Esophagus mucosa (tissue), 1 donor: Measurements from ENCODE around the gene HSPA2. TPM values are rescaled to one million over a fixed set of nuclear protein-coding genes. Genes with fewer than 3 reads are reported as not detected.
"Not testable (repeated sequence)": the region's sequence is repeated elsewhere in the genome, so short reads cannot be mapped to it uniquely, and the experiment has no call there.

Source experiments
- ATAC-seq: fragments of 200-7000 bp; cut with Tn5 transposase; one replicate; pipeline ENCODE4 v1.9.1; 2020
- total RNA-seq: library from RNA; stranded (reverse); gene quantifications from one replicate; pipeline ENCODE4 v1.2.4, GENCODE V29; 2023
- donor health status: DM: yes; HTN: yes; CAD: no.

Gene HSPA2
- total RNA-seq, 1 donor from 2014 or later, result 14.0 TPM

DNA sequence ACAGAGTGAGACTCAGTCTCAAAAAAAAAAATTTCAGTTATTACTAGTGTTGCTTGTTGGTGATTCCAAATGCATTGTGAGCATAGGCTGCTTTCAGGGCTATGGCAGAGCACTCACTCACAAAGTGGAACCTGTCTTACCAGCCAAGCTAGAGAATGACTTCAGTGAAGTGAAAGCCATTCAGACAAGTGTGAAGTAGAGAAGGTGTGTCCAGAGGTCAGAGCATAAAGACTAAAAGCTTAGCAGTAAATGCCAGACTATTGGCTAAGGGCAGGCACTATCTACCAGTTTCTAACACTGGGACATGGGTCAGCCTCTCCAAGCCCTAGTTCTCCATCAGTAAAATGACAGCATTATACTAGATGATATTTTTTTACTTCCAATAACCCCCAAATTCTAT is 21.9 kb downstream of the HSPA2 start:
- peak; percentile 97 for ATAC-seq

DNA sequence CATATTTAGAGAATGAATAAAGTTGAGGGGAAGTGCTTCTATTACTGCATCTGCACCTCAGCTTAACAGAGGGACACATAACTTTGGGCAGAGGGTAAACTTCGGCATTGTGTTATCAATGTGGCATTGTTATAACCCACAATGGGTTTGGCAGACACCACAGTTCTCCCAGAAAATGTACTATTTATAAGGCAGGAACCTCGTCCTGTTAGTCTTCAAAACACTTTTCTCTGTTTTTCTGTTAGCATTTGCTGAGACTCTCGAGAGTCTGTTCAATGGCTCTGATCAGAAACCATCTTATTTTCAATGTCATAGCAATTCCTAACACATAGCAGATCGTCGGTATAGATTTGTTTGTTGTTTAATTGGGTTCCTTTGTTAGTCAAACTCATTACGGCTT is 23.2 kb downstream of the HSPA2 start:
- ATAC-seq, result no peak

DNA sequence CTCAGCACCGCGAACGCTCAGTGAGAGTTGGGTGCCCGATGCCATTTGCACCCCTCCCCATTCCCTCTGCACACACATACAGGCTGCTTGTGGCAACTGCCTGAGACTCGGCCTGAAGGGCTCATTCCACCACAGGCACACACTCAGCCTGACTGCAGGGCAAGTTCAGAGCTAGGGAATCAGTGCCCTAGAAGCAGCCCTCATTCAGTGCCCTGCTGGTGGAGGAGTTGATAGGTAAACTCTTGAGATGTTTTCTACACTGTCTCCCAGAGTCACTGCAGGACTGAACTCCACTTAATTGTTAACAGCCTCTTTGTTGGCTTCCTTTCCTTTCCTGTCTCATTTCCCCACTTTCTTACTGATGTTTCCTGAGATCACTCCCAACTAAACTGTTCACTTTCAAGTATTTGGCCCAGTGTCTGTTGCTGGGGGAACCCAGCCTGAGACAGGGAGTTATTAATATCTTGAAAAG is 26.1 kb downstream of the HSPA2 start:
- ATAC-seq, result no peak

DNA sequence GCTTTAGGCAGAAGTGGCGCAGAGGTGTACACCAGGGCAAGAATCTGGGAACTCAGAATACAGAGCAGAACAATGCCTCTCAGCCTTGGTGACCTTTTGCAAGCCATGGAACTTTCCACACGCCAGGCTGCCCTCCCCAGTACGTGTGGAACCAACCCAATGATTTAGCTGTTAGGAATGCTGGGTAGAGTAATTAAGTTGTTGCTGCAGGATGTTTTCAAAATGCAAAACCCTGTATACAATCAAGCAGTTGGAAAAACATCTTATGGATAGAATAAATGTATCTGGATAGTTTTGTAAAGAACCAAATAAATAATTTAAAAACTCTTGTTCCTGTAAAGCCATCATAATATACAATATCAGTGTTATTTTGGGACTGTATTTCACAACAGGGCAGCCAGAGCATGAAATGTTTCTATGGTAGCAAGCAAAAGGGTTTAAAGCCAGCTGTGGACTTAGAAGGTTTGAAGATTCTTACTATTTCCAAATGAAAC is 28.6 kb downstream of the HSPA2 start:
- peak; percentile 92 for ATAC-seq

DNA sequence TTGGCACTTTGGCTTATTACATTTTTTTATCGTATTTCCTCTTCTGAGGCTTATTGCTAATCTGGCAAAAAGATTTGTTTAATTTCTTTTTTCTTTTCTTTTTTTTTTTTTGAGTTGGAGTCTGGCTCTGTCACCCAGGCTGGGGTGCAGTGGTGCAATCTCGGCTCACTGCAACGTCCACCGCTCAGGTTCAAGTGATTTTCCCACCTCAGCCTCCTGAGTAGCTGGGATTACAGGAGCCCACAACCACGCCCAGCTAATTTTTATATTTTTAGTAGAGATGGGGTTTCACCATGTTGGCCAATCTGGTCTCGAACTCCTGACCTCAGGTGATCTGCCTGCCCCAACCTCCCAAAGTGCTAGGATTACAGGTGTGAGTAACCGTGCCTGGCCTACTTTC is 29.1 kb downstream of the HSPA2 start:
- not testable (repeated sequence) for ATAC-seq

DNA sequence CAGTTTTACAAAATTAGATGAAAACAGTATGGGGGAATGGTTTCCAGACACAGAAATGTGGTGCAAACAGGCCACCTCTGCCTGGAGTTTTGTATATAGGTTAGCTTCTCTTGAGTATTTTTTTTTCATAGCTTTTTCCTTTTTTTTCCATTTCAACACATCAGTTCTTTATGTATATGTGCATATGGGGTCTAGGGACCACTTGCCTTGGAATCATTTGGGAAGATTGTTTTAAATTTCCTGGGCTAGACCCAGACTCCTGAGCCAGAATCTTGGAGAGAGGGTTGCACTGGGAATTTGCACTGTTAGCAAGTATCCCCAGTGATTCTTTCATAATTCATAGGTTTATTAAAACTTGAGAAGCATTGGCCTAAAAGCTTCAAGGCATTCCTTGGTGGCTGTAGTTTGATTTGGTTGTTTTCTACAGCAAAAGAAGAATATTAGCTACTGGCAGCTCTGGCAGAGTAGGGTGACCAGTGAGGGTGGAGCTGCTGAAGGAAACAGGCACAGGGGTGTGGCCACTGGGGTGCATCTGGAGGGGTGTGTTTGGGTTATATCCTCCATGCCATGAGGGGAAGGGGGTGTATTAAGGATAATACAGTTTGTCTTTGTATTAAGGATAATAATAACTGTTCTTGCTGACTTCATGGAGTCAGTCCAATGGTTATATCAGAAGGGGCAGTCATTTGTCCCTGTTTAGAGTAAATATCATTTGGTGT is 32.0 kb downstream of the HSPA2 start:
- peak; percentile 28 for ATAC-seq

DNA sequence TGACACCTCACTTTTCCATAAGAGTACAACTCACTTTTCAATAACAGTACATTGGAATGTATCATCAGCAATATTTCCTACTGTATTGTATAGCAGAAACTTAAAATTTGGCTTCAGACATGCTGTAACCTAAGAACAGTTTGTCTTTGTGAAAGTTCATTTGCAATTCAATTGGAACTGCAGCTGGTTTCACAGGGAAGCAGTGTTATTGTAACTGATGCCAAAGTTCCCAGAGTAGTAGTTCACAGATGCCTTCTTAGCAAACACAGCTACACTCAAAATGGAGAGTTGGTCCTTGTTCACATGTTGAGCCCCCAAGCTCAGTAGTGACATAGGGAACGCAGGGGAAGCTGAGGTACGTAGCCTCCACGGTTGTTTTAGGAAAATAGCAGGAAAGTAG is 32.6 kb downstream of the HSPA2 start:
- no peak for ATAC-seq

DNA sequence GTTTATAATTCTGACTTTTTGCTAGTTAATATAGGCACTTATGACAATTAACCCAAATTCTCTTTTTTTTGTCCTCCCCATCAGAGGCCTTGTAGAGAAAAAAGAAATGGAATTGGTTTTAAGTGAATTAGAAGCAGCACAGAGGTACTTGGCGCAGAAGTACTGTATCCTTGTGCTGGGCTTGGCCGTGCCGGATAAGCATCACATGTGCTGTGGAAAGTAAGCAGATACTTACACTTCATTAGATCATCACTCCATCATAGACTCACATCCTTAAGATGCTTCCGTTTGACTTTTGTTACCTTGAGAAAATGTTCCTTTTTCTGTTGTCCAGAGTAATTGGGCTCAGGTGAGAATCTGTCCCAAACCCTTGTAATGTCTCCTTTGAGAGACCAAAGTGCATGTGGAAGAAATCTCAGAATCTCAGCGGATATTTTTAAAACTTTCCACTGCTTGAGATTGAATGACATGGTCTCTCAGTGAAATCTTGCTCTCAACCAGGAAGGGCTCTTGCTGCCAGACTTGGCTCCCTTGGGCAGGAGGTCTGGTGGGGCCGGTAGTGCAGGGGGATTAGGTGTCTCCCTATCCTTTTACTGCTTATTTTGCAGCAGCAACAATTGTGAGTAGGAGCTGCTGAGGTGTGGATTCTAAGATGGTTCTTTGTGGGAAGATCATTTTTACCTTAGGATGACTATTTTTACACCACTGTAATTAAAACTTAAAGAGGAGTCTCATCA is 34.0 kb downstream of the HSPA2 start:
- ATAC-seq, result peak; percentile 75

DNA sequence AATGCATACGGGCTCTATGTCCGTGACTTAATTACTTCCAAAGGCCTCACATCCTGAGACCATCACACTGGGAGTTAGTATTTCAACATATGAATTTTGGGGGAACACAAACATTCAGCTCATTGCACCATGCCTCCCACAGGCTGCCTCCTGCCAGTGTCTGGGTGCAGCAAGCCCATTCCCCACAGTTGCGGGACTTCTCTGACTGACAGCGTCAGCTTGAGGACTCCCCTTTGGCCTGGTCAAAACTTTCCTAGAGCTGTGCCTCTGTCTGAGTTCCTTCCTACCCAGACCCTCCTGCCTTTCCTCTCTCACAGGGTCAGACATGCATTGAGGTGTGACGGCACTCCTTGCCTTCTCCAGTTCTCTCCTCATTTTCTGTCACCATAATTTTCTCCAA is 36.7 kb downstream of the HSPA2 start:
- ATAC-seq, result no peak

DNA sequence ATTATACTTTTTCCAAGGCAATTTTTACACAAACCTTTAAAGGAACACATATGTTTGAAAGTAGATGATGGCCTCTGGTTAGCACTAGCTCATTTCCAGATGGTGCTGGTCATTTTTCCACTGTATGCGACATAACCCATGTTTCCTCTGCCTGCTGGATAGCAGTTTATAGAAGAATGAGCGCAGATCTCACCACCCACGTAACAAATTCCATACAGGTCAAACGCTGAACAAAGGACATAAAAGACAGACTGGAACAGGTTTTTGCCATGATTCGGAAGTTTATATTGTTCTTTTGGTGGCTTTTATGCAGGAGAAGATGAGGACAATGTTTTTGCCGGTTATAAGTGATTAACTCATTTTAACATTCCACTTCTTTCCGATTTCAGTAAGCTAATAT is 39.9 kb downstream of the HSPA2 start:
- ATAC-seq, result no peak

DNA sequence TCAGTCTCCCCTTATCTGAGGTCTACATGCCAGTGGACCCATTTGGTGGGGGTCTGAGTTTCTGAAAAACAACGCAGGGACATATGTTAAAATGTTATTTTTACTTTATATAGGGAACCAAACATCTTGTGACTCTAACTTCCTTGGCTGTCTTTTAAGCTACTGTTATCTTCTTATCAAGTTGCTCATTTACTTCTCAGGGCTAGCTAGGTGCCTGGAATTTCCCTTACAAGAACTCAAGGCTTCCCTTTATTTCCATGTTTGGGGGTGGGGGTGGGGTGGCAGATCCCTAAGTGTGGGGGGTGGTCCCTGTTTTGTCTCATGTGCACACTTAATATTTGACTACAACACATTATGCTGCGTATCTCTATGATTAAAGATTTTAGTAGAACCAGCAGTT is 40.8 kb downstream of the HSPA2 start:
- no peak for ATAC-seq

DNA sequence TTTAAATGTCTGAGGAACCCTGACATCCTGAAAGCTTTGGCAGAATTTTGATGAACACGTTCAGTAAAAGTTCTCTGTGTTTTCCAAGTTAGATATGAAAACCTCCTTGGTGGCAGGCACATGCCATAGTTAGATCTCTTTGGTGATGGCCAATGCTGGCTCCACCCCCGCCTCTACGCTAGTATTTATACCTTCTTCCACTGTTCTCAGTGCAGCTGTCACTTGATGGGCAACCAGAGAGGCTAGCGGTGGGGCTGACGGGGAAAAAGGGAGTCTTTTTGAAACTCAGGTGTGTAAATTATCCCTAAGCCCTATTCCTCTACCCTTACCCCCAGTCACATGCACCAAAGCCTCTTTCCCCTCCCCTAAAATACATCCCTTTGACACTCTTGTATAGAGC is 41.3 kb downstream of the HSPA2 start:
- no peak for ATAC-seq

DNA sequence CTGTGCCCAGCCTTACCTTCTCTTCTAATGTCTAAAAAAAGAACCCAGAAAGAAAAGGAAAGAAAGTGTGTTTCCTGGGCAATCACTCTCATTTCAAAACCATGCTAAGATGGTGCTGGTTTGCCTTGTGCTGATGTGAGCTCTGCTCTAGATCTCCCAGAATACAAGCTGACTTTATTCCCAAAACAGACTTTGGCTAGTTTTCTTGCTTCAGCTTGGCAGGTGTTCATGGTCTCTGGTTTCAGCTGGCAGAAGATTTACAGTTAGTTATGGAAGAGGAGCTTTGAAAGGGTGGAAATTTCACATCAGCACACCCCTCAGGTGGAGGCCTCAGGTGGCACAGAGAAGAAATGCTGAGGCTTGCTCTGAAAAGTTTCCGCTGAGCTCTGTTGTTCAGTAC is 43.6 kb downstream of the HSPA2 start:
- no peak for ATAC-seq

DNA sequence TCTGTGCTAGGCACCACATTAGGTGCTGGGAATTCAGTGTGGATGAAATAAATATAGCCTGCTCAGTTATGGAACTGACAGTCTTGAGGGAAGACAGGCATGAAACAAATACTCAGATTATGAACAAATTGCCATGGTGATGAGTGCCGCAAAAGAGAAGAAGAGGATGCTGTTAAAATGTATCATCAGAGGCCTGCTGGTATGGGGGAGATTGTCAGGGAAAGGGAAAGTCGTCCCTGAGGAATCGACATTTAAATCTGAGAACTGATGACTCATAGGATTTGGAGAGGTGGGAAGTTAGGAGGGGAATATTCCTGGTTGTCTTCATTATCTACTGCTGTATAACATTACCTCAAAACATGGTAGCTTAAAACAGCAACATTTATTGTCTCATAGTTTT is 51.3 kb downstream of the HSPA2 start:
- no peak for ATAC-seq

Other genes starting within 250 kb of the HSPA2 start
- gene ESR2, start 246.4 kb upstream of the HSPA2 start, total RNA-seq, result 0.48 TPM
- gene MTHFD1, start 152.4 kb upstream of the HSPA2 start, total RNA-seq, result 76.0 TPM
- 0.16 TPM for gene AKAP5, start 75.2 kb upstream of the HSPA2 start, total RNA-seq
- gene ZBTB25, start 36.9 kb upstream of the HSPA2 start, total RNA-seq, result 5.9 TPM
- gene ZBTB1, start 36.0 kb upstream of the HSPA2 start, total RNA-seq, result 16.5 TPM
- gene PPP1R36, start 9.2 kb downstream of the HSPA2 start, total RNA-seq, result 0.20 TPM
- gene PLEKHG3, start 163.7 kb downstream of the HSPA2 start, total RNA-seq, result 62.9 TPM